GM19468 (cell line): ENCODE results near the gene ASCL2.

Source experiments
- ATAC-seq: cut with Tn5 transposase; IDR thresholded peaks from one replicate; pipeline ENCODE4 v1.9.1; 2021; ENCODE audit warnings: mild to moderate bottlenecking, moderate library complexity, moderate number of reproducible peaks; ENCODE audit not compliant: unreplicated experiment; ENCODE audit errors: extremely low read depth

The ASCL2 gene

DNA sequence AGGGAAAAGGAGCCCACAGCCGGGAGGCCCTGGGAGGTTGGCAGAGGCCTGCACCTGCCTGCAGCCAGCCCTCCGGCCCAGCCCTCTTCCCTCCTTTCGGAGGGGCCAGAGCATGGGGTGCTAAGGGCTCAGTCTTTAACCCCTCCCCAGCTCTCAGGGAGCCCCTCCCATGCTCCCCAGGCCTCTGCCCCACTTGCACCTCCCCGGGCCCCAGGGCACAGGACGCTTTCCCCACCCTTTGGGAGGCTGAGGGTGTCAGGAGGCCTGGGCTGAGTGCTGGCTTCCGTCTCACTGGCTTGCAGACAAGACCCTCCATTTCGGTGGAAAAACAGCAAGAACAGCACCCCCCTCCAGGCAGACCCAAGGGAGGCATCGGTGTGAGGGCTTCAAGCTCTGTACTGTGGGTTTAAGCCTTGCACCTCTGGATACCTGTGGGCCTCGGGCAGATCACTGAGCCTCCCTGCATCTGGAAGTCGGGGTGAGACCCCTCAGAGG, 7.3 kb downstream of the ASCL2 start:
- no peak for ATAC-seq

DNA sequence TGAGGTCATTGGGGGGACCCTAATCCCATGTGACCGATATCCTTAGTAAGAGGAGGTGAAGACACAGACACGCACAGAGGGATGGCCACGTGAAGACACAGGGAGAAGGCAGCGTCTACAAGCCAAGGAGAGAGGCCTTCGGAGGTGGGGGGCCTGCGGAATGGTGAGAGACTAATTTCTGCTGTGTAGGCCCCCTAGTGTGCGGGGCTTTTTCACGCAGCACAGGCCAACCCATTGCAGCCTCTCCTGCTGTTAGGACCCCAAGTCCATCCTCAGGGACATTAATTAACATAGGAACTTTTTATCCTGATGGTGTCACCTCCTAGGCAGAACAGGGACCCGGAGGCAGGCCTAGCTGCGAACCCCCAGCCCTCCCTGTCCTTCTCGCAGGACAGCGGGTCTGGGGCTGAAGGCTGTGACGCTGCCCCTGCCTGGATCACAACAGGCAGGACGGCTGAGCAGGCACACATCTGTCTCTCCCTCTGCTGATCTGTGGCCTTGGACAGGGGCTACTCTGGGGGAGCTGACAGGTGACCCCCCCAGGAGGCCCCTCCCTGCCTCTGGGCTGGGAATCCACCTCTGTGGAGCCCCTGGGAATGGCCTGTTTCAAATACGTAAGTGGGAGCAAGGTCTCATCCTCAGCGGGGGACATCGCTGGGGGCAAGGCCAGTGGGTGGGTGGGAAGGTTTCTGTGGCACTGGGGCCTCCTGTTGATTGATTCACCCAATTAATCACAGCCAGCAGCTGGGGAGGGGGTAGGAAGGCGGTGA, 7.9 kb downstream of the ASCL2 start:
- no peak for ATAC-seq

DNA sequence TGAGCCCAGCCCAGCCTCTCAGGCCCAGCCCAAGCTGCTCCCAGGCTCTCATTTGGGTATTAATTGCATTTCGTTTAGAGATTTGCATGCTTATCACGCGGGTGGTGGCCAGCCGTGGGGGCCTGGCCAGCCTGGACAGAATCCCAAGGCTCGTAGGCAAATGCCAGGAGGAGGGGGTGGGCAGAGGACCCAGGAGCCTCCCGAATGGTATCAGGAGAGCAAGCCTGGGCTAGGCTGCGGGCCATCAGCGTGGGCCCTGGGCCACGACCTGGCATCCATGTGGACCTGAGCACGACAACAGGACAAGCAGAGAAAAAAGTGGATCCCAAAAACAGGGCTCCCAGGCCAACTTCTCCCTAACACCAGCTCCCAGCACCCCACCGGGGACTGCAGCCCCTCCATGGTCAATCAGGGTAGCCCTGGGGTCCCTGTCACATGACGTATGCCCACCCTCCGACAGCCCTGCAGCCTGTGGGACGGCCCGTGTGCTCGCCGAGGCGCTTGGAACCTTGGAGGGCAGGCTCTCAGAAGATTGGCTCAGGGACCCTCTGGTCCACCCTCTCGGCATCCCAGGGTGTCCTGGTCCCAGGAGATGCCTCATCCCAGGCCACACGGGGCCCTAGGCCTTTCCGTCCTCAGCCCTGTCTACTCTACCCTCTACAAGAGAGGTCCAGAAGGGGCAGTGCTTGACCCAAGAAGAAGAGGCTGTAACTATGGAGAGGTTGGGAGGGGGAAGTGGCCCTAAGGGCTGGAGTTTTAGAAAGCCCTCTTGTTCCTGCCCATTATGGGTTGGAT, 8.8 kb downstream of the ASCL2 start:
- ATAC-seq: no peak

DNA sequence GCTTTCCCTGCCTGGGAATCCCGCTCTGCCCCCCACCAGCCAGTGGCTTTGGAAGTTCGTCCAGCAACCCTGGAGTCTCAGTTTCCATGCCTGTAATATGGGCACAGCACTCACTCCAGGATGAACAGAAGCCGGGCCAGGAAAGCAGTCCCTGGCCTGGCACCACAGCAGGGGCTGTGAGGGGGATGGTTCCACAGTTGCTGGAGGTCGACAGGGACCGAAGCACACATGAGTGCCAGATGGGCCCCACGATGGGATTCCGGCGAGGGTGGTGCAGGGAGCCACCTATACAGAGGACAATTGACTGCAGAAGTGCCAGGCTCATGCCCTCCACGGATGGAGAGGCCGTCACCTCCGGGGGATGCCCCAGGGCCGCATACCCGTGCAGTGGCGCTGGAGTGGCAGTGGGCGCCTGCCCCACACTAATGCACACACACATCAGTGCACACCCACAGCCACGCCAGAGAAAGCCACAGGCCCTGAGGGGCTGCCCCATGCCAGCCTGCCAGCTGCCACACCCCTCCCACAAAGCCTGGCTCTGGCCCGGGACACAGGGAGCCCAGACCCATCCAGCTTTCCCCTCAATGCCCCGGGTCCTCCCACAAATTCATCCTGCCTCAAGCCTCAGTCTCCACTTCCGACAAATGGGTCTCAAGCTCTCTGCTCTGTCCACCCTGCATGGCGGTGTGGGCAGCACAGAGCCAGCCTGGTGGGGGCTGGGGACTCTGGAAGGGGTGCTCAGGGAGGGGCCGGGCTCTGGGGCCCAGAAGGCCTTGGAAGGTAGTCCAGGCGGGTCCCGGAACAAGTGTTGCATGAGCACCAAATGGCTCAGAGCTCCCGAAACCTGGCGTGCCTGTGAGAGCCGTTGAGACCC, 9.7 kb downstream of the ASCL2 start:
- no peak for ATAC-seq

DNA sequence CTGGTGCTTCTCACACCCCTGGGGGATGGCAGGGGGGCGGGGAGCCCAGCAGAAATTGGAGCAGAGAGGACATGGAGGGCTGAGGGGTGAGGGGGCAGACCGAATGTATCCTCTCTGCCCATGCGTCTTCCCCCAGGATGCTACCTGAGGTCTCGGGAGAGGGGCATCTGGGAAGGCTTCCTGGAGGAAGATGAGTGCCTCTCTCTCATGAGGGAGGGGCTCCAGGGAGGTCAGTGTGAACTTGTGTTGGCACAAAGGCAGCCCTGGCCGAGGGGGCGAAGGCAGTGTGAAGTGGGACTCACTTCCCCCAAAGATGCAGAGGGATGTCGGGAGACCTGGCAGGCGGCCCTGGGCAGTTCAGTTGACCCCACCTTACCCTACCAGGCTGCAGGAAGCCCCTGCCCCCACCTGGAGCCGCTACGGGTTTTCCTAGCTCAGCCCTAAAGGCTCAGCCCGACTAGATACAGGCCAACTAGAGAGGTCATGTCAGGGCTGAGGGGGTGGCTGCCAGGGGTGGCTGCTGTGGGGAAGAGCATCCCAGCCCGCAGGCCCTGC, 10.4 kb downstream of the ASCL2 start:
- ATAC-seq: no peak

DNA sequence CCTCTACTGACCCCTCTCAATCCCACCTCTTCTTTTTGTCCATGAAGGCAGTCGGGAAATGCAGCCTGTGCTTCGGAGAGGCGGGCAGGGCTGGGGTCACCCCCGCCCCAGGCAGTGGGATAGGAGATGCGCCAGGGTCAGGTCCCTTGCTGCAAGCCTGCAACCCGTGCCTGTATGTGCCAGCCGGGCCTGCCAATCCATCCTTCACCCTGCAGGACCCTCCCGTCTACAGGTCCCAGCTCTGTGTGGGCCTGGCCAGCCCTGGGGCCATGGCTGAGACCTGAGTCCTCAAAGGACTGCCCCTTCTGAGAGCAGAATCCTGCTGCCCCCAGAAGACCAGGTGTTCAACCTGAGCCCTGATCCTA, 10.9 kb downstream of the ASCL2 start:
- ATAC-seq: no peak

DNA sequence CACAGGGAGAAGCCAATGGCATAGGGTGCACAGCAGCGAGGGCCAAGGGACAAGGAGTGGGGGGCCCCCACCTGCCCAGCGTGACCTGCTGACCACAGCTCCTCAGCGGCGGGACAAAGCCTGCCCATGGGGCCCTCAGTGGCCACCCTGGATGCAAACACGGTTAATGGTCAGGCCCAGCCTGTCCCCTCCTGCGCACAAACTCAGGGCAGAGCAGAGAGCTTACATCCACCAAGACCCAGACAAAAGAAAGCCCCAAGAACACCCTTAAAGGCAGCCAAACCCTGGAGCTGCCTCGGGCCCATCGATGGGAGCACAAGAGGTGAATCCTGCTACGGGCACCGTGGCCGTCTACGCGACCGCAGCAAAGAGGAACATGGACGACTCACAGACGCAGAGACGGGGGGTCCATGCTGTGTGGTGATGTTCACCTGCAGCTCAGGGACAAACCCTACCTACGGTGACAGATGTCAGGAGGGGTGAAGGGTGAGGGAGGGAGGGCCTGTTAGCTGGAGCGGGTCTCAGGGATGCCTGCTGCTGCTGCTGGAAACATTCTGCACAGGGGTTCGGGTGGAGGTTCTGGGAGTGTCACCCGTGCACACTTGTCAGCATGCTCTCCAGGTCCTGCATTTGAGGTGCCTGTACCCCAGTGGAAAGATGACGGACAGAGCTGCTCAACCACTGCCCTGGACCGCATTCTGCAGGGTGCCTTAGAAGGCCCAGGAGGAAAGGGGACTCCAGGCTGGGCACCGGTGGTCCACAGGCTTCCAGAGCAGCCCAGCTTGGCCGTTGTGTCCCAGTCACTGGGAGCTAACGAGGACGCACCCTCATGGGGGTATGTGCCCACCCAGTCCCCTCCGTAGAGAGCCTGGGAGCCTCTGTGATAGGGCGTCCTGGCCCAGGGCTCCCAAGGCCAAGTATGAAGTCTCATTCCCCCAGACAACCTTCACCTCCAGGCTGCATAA, 11.6 kb downstream of the ASCL2 start:
- no peak for ATAC-seq

DNA sequence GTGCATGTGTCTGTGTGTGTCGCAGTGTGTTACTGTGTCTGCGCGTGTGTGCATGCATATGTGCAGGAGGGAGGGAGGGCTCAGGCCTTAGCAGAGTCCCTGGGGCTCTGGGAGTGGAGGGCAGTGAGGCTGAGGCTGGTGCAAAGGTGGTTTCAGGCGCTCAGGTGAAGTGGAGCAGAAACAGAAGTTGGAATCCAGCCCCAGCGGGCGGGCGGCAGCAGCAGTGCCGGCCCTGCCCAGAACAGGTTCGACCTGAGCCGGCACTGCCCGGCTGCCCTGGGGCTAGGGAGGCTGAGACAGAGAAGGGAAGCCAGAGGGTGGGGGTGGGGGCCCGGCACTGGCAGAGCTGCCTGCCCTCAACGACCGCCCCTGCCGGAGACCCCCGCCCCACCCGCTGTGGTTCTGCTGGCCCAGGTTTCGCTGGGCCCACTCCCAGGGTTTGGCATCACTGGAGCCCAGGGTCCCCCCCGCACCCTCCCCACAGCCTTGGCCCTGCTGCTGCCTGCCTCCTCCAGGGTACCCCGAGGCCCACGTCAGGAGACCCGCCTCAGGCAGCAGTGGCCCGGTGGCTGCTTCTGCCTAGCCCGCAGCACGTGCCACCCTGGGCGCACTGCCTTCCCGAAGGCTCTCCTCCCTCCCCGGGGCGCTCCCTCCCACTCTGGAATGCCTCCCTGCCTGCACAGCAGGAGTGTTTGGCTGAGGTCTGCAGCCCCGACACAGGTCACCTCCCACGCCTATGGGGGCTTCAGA, 13.3 kb downstream of the ASCL2 start:
- no peak for ATAC-seq

DNA sequence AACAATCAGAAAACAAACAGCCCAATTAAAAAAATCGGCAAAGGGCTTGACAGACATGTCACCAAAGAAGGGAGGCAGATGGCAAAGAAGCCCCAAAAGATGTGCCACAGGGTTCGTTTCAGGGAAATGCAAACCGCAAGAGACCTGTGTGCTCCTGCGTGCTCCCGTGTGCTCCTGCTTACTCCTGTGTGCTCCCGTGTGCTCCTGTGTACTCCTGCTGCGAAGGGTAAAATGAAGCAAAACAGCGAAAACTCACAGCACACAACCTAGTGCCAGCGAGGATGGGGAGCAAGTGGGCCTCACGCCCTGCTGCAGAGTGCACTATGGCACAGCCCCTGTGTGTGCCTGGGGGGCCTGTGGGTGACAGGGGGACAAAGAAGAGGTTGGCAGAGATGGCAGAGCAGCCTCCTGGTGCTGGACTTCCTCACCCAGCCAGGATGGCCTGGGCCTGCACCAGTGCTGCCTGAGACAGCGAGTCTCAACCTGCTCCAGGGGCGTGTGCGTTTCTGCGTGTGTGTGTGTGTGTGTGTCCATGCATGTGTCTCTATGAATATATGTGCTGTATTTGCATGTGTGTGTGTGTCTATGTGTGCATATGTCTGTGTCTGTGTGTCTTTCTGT, 14.0 kb downstream of the ASCL2 start:
- no peak for ATAC-seq

DNA sequence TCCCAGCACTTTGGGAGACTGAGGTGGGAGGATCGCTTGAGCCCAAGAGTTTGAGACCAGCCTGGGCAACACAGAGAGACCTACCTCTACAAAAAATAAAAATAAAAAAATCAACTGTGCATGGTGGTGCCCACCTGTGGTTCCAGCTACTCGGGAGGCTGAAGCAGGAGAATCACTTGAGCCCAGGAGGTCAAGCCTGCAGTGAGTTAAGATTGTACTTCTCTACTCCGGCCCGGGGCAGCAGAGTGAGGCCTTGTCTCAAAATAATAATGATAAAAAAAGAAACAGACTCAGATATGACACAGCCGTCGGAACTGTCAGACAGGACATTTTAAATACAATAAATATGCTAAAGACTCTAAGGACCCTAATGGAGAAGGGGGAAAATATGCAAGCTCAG, 18.4 kb downstream of the ASCL2 start:
- ATAC-seq: no peak

DNA sequence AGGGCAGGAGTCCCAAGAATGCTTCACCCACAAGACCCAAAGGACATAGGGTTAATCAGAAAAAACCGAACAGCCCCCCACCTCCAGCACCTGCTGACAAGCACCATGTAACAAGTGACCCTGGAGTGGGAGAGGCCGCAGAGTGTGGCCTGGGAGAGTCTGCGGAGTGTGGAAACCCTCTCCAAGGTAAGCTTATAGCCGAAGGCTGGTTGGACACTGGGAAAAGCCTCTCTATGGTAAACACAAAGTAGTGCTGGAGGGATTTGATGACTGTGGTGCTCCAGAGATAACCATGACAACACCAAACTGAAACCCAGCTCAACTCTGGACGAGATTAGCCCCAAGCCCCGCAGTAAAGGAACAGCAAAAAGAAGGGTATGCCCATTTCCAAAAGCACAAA, 19.2 kb downstream of the ASCL2 start:
- ATAC-seq: no peak

DNA sequence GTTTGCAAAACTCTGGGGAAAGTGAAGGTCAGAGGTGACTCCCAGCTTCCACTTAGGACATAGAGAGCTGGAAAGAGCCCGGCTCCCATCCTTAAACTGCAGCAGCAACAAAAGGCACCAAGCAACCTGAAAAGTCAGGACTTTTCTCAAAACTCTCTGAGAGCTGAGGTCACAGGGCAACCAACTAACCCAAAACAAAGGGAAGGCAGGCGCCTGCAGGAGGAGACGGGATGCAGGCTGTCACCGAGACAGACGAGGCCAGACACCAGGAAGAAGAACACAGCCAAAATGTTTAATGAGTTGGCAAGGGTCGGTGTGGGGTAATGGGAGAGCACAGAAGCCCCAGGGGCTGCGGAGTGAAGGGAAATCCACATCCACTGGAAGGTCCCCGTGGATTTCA, 19.9 kb downstream of the ASCL2 start:
- no peak for ATAC-seq

DNA sequence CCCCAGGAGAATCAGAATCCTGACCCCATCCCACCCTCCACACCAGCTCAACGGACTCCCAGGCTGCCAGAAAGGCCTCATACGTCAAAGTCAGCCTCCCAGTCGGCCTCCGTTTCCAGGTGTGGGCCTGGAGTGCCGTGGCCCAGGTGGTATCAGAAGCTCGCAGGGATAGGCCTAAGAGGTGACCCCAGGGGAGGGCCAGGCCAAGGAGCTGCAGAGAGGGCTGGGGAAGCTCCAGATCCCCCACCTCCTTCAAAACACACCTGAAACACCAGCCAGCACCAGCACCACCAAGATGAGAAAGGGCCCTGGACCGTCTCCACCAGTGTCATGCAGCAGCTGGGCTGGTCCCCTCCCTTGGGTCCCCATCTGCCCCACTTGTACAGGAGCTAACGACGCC, 20.3 kb downstream of the ASCL2 start:
- ATAC-seq: no peak

DNA sequence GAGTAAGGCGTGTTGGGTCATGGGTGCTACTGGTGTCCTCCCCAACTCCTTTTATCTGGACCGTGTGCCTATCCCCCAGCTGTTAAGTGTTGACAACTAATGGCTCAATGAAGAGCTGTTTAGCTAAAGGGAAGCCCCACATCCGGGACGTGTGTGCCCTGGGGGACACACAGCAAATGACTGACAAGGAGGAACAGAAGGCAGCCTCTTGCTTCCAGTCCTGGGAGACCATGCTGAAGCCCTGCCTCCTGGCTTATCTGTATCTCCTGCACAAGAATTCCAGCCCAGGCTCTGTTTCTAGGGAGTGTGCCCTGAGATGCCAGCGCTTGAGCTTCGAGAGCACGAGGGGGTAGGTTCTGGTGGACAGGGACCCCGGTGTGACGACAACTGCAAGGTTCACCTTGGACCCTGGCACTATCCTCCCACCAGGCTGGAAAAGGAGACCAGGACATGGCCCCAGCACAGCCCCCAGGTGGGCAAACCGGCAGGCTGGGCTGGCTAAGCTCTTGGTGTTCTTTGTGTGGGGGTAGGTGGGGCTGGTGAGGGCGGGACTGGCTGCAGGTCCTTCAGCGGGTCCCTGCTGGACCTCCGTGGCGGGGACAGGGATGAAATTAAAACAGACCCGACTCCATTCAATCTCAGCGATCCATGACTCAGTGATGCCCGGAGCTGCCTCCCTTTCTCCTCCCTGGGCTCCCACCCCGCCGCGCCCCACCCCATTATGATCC, 21.0 kb downstream of the ASCL2 start:
- ATAC-seq: no peak

DNA sequence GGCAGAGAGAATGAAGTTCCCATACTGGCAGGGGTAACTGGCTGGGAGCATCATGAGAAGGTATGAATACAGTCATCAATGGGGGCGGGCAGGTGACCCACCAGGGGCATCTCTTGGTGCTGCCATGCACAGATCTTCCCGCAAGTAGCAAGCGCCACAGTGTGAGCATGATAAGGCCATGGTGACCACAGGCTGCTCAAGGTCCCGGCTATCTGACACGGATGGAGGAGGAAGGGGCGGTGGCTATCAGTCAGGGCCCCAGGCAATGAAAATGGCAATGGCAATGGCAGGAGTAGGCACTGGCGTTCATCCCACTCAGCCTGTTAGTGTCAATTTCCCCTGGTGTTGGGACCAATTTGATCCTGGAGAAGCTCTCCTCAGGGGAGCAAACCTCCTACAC, 21.6 kb downstream of the ASCL2 start:
- no peak for ATAC-seq

DNA sequence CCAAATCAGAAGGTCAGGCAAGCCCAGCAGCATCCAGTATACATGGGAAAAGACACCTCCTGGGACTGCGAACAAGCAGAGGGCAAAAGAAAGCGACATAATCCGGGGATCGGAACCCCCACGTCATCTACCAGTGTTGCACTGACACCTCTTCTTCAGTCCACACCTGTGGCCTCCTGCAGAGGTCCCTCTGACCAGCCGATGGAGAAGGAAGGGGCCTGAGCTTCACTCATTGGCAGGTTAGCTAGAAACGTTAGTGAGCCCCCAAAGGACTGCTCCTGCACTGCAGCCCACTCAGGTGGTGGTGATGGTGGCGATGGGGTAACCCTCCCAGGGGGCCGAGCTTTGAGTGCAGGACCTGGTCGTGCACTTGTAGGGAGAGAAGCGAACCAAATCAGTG, 22.1 kb downstream of the ASCL2 start:
- ATAC-seq: no peak

DNA sequence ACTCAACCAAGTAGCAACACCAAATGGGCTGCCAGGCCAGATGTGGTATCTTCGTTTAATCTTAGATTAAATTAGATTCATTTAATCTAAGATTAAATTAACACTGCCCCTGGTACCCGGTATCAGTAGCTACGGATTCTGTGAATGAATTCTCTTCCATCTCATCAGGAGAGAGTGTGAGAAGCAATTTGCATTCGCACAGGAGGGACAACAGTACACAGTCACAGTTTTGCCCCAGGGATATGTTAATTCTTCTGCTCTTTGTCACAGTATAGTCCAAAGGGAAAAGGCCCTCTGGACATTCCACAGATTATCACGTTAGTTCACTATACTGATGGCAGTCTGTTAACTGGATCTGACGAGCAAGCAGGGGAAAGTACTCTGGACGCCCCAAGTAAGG, 22.9 kb downstream of the ASCL2 start:
- no peak for ATAC-seq

DNA sequence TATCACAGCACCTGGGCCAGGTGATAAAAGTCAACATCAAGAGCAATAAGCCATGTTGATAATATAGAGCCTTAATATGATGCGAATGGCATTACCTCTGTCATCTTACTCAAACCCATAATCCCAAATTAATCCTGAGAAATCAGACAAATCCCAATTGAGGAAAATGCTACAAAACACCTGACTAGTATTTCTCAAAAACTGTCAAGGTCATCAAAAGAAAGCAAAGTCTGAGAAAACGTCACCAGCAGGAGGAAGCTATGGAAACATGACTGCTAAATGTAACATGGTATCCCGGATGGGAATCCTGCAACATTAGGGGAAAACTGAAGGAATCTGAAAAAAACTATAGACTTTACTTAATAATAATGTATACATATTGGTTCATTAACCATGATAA, 29.6 kb downstream of the ASCL2 start:
- no peak for ATAC-seq
